MM.1S (cell line): ENCODE data around the gene TRIM71.

Experiments used
- DNase-seq: peaks from one replicate; pipeline ENCODE4 v3.0.0-alpha.2; 2015
- H2AFZ ChIP-seq: fragments of 300-600 bp; sonication (generic); 2 replicates; pipeline ENCODE4 v1.6.0; 2016; ENCODE audit warnings: antibody characterized with exemption, low read length
- H3F3A ChIP-seq: fragments of 300-600 bp; sonication (generic); 2 replicates; pipeline ENCODE4 v1.6.1; 2016; ENCODE audit warnings: mild to moderate bottlenecking, antibody characterized with exemption, low read length, moderate library complexity, mixed read lengths; ENCODE audit not compliant: insufficient read depth
- H3K27ac ChIP-seq: fragments of 300-600 bp; sonication (generic); 2 replicates; pipeline ENCODE4 v1.5.1; 2016; ENCODE audit warnings: mild to moderate bottlenecking, low read length
- H3K27me3 ChIP-seq: fragments of 300-600 bp; sonication (generic); replicated peaks from 2 replicates; pipeline ENCODE4 v1.6.0; 2016; ENCODE audit warnings: low read length; ENCODE audit not compliant: insufficient read depth
- H3K36me3 ChIP-seq: fragments of 300-600 bp; sonication (generic); replicated peaks from 2 replicates; pipeline ENCODE4 v1.6.1; 2016; ENCODE audit warnings: mild to moderate bottlenecking, low read length, mixed read lengths; ENCODE audit not compliant: insufficient read depth
- H3K4me1 ChIP-seq: fragments of 300-600 bp; sonication (generic); 2 replicates; pipeline ENCODE4 v1.6.1; 2016; ENCODE audit warnings: low read length, mixed read lengths
- H3K4me2 ChIP-seq: fragments of 300-600 bp; sonication (generic); 2 replicates; pipeline ENCODE4 v1.6.0; 2016; ENCODE audit warnings: low read depth, low read length
- H3K4me3 ChIP-seq: fragments of 300-600 bp; sonication (generic); 2 replicates; pipeline ENCODE4 v1.5.1; 2016; ENCODE audit warnings: low read length, mixed read lengths
- H3K79me2 ChIP-seq: fragments of 300-600 bp; sonication (generic); 2 replicates; pipeline ENCODE4 v1.6.1; 2016; ENCODE audit warnings: mixed run types, low read length, mixed read lengths
- H3K9ac ChIP-seq: fragments of 300-600 bp; sonication (generic); 2 replicates; pipeline ENCODE4 v1.6.1; 2016; ENCODE audit warnings: low read length, mixed read lengths
- H3K9me2 ChIP-seq: fragments of 300-600 bp; sonication (generic); replicated peaks from 2 replicates; pipeline ENCODE4 v1.6.1; 2016; ENCODE audit warnings: mild to moderate bottlenecking, low read length, mixed read lengths; ENCODE audit not compliant: insufficient read depth
- H3K9me3 ChIP-seq: fragments of 300-600 bp; sonication (generic); replicated peaks from 2 replicates; pipeline ENCODE4 v1.6.1; 2016; ENCODE audit warnings: mild to moderate bottlenecking, low read length, mixed read lengths; ENCODE audit not compliant: insufficient read depth
- H4K20me1 ChIP-seq: fragments of 300-600 bp; sonication (generic); 2 replicates; pipeline ENCODE4 v1.6.1; 2016; ENCODE audit warnings: mild to moderate bottlenecking, low read length, moderate library complexity, mixed read lengths; ENCODE audit not compliant: insufficient read depth
- CTCF ChIP-seq: fragments of 300-600 bp; sonication (generic); IDR thresholded peaks from 2 replicates; pipeline ENCODE4 v1.5.1; 2016; ENCODE audit warnings: antibody characterized with exemption, low read length, mixed read lengths
- EZH2 ChIP-seq: fragments of 300-600 bp; sonication (generic); optimal IDR thresholded peaks from 2 replicates; pipeline ENCODE3; 2017; ENCODE audit warnings: low read depth, mild to moderate bottlenecking, antibody characterized with exemption, low read length, mixed read lengths
- EZH2phosphoT487 ChIP-seq: fragments of 300-600 bp; sonication (generic); IDR thresholded peaks from 2 replicates; pipeline ENCODE4 v1.6.1; 2018; ENCODE audit warnings: antibody characterized with exemption, low read length

Gene TRIM71

GRCh38 chr3:32847528-32847927 is 29.7 kb downstream of the TRIM71 start:
- DNase-seq: no peak
- no peaks in the 10 kb centered on the region for H3K79me2 ChIP-seq
- no peaks in the 10 kb centered on the region for H3K9me2 ChIP-seq
- no peak overlapping the region for H3K4me2 ChIP-seq
- no peaks in the 10 kb centered on the region for H3K36me3 ChIP-seq
- no peaks in the 10 kb centered on the region for H3K27me3 ChIP-seq
- no peak overlapping the region for H3K9ac ChIP-seq
- H4K20me1 ChIP-seq: no peaks in the 10 kb centered on the region
- peaks cover 13% of the 10 kb centered on the region for H3K4me1 ChIP-seq
- no peak for TF ChIP-seq EZH2
- TF ChIP-seq EZH2phosphoT487: no peak
- TF ChIP-seq CTCF: no peak
- no peaks in the 10 kb centered on the region for H3K9me3 ChIP-seq
- H2AFZ ChIP-seq: no peak overlapping the region
- H3K4me3 ChIP-seq: no peak overlapping the region
- no peak overlapping the region for H3K27ac ChIP-seq
- no peaks in the 10 kb centered on the region for H3F3A ChIP-seq

- no peaks in the 10 kb centered on the region for H3K9me2 ChIP-seq
- peaks cover 6% of the 10 kb centered on the region for H3K4me1 ChIP-seq
- H3K4me2 ChIP-seq: no peak overlapping the region
- H3K79me2 ChIP-seq: no peaks in the 10 kb centered on the region
- no peaks in the 10 kb centered on the region for H3F3A ChIP-seq
- DNase-seq: no peak
- no peak overlapping the region for H3K9ac ChIP-seq
- TF ChIP-seq EZH2phosphoT487 (no peak), EZH2 (no peak), CTCF (no peak)
- no peaks in the 10 kb centered on the region for H3K27me3 ChIP-seq
- H3K9me3 ChIP-seq: no peaks in the 10 kb centered on the region
- H3K27ac ChIP-seq: no peak overlapping the region
- H3K4me3 ChIP-seq: no peak overlapping the region
- H4K20me1 ChIP-seq: no peaks in the 10 kb centered on the region
- H3K36me3 ChIP-seq: no peaks in the 10 kb centered on the region
- no peak overlapping the region for H2AFZ ChIP-seq
Measured at GRCh38 chr3:32848215-32848614, 30.4 kb downstream of the TRIM71 start.

GRCh38 chr3:32849046-32849445 is 31.2 kb downstream of the TRIM71 start:
- Histone ChIP-seq H3K9me2 (no peaks in the 10 kb centered on the region), H3K9ac (no peak overlapping the region), H3F3A (no peaks in the 10 kb centered on the region), H3K4me1 (peaks cover 6% of the 10 kb centered on the region; the same call in 1 of the 2 replicates), H4K20me1 (no peaks in the 10 kb centered on the region), H3K4me3 (no peak overlapping the region), H3K36me3 (no peaks in the 10 kb centered on the region), H3K27ac (no peak overlapping the region), H2AFZ (no peak overlapping the region), H3K9me3 (no peaks in the 10 kb centered on the region), H3K79me2 (no peaks in the 10 kb centered on the region), H3K4me2 (no peak overlapping the region), H3K27me3 (no peaks in the 10 kb centered on the region)
- DNase-seq: peak; percentile 31
- no peak for TF ChIP-seq EZH2
- no peak for TF ChIP-seq EZH2phosphoT487
- TF ChIP-seq CTCF: no peak

- no peak for TF ChIP-seq EZH2
- no peak for TF ChIP-seq EZH2phosphoT487
- TF ChIP-seq CTCF: no peak
- Histone ChIP-seq H3K27me3 (no peaks in the 10 kb centered on the region), H3K9me2 (no peaks in the 10 kb centered on the region), H3K9me3 (no peaks in the 10 kb centered on the region), H3K27ac (no peak overlapping the region), H3K4me3 (no peak overlapping the region), H4K20me1 (no peaks in the 10 kb centered on the region), H2AFZ (no peak overlapping the region), H3K9ac (no peak overlapping the region), H3K4me1 (peaks cover 6% of the 10 kb centered on the region; the same call in 1 of the 2 replicates), H3F3A (no peaks in the 10 kb centered on the region), H3K4me2 (no peak overlapping the region), H3K36me3 (no peaks in the 10 kb centered on the region), H3K79me2 (no peaks in the 10 kb centered on the region)
- DNase-seq: no peak
Measured at GRCh38 chr3:32850226-32850625, 32.4 kb downstream of the TRIM71 start.
